Duodenal mucosa (tissue), 2 donors: ENCODE measurements around the gene CUL4A.
A peak's percentile ranks its signal among the peaks of the same experiment; 100 is the strongest.

ENCODE experiments used
- H3K27ac ChIP-seq: one replicate; pipeline ENCODE4 v1.7.0; 2013; ENCODE audit warnings: low read depth, low read length
- H3K27me3 ChIP-seq, 2 donors: one replicate each; pipeline ENCODE4 v1.7.0; 2013; ENCODE audit warnings: low read length in 2 of 2, control low read depth in 1 of 2; ENCODE audit not compliant: insufficient read depth in 2 of 2, control insufficient read depth in 1 of 2
- H3K36me3 ChIP-seq, 2 donors: one replicate each; pipeline ENCODE4 v1.7.0; 2013; ENCODE audit warnings: low read length in 2 of 2, control low read depth in 1 of 2; ENCODE audit not compliant: insufficient read depth in 2 of 2, control insufficient read depth in 1 of 2
- H3K4me1 ChIP-seq, 2 donors: one replicate each; pipeline ENCODE4 v1.7.0; 2013; ENCODE audit warnings: low read length in 2 of 2, control low read depth in 1 of 2; ENCODE audit not compliant: insufficient read depth in 2 of 2, control insufficient read depth in 1 of 2
- H3K4me3 ChIP-seq, 2 donors: one replicate each; pipeline ENCODE4 v1.7.0; 2013; ENCODE audit warnings: low read length in 2 of 2, low read depth in 1 of 2
- H3K9ac ChIP-seq, 2 donors: one replicate each; pipeline ENCODE4 v1.7.0; 2013; ENCODE audit warnings: low read length in 2 of 2, low read depth in 1 of 2
- H3K9me3 ChIP-seq, 2 donors: one replicate each; pipeline ENCODE4 v1.7.0; 2013; ENCODE audit warnings: low read length in 2 of 2, control low read depth in 1 of 2; ENCODE audit not compliant: control insufficient read depth in 1 of 2

The CUL4A gene

DNA sequence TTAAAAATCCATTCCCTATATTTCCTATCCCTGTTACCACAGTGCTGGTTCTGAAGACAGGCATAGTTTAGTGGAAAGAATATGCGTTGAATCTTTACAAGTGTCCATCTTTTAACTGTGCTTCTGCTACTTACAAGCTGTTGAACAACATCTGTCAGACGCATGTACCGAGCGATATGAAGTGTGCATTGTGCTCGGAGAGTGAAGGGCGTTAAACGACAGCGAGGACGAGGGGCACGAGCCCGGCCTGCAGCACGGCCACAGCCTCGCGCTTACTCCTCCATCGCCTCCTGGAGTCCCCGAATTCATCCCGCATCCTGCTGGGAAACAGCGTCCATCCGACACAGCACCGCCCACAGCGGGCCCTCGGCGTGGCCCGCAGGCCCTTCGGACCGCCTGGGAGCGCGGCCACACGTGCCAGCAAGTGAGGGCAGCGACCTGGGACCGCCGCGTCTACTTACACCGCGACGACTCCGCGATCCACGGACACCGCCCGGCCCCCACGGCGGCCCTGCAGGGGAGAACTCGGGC is 1.5 kb upstream of the CUL4A start:
- no peaks in the 10 kb centered on the region for H3K27me3 ChIP-seq
- H3K4me1 ChIP-seq: peaks cover 19 to 28% of the 10 kb centered on the region in 2 donors
- peak overlapping the region; percentile 89 for H3K4me3 ChIP-seq
- peak overlapping the region; percentile 98 for H3K27ac ChIP-seq
- peaks cover 3 to 24% of the 10 kb centered on the region in 2 donors for H3K36me3 ChIP-seq
- H3K9me3 ChIP-seq: no peaks in the 10 kb centered on the region
- H3K9ac ChIP-seq: peak overlapping the region; percentile 81 to 96

DNA sequence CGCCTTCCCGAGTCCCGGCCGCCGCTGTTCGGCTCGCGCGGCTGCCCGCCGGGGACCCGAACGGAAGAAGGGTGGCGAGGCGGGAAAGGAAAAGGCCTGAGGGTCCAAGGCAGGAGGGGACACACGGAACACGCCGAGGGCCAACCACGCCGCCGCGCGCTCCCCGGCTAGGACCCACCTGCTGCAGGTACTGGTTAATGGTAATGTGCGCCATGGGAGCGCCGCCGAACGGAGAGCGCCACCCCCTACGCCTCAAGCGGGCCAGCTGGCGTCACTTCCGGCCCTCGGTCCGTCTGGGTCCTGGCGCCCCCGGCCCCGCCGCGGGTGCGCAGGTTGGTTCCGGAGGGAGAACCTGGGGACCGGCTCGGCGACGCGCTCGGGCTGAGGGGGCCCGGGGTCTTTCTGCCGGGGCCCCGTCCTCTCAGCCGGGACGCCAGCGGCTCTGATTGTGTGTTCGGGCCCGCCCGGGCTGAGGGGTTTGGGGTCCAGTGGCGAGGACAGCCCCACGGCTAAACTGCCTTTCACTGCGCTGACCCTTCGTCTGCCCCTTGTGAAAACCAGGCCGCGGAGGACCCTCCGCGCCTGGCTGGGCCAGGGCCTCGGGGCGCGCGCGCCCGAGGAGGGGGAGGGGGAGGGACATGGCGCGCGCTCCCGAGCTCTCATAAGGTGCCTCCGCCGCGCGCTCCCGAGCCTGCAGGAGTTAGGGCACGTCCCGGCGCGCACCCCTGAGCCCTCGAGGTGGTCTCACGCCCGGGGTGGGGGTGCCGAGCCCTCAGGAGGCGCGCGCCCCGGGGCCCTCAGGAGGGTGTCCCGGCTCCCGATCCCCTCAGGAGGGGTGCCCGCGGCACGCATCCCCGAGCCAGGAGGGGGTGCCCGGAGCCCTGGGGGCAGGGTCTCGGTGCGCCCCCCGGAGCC is 735 bp upstream of the CUL4A start, which contains the start of gene PCID2:
PCID2 (minus strand) TSS at position 249 of the 915 bp plus-strand sequence; CDS start at position 214, 35 bp downstream.
- Histone ChIP-seq H3K27ac (peak within 1 kb of the TSS; percentile 98), H3K36me3 (peaks cover 7 to 24% of the 10 kb centered on the region in 2 donors), H3K4me3 (peak within 1 kb of the TSS; percentile 89), H3K9ac (peak within 1 kb of the TSS; percentile 81 to 96), H3K27me3 (no peaks in the 10 kb centered on the region), H3K4me1 (peaks cover 19 to 28% of the 10 kb centered on the region in 2 donors), H3K9me3 (no peaks in the 10 kb centered on the region)

DNA sequence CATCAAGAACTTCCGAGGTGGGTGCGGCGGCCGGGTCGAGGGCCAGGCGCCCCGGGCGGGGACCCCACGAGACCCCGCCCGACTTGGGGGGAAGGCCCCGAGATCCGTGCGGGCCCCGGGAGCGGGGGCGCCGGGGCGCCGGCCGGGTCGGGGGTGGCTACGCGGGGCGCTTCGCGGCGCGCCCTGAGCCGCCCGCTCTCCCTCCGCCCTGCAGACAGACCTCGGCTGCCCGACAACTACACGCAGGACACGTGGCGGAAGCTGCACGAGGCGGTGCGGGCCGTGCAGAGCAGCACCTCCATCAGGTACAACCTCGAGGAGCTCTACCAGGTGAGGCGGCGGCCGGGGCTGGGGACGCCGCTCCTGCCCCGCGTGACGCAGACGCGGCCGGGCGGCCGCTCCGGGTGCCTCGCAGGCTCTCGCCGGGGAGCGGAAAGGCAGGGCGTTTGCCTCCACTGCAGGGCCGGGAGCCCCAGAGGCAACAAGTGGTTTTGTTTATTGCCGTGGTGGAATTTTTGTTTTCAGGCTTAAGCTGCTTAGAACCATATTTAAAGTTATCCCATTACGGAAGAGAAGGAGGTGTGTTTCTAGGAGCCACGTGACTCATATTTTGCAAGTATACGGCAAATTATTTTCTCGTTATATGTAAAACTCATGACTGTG is 477 bp downstream of the CUL4A start:
- Histone ChIP-seq H3K36me3 (peaks cover 8 to 15% of the 10 kb centered on the region in 2 donors), H3K27me3 (no peaks in the 10 kb centered on the region), H3K9ac (peak overlapping the region; percentile 45 to 55), H3K4me3 (peak overlapping the region; percentile 77 to 84), H3K4me1 (peaks cover 19 to 28% of the 10 kb centered on the region in 2 donors), H3K27ac (peak overlapping the region; percentile 79), H3K9me3 (no peaks in the 10 kb centered on the region)

DNA sequence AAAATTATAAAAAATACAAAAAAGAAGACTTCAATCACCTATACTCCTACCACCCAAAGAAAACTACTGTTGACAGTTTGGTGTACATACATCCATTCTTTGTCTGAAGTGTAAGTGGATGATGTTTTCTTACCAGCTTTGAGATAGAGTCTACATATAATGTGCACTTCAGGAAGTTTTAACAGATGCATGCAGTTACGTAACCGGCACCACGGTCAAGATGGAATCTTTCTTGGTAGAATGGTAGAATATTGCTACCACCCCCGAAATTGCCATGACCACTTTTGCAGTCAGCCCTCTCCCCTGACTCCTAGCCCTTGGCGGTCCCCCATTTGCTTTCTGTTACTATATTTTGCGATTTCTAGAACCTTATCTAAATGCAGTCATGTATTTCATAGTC is 1.4 kb downstream of the CUL4A start:
- Histone ChIP-seq H3K27ac (no peak overlapping the region), H3K4me3 (peak overlapping the region in 1 of 2 donors; percentile 84), H3K9ac (peak overlapping the region in 1 of 2 donors; percentile 55), H3K9me3 (no peaks in the 10 kb centered on the region), H3K27me3 (no peaks in the 10 kb centered on the region), H3K4me1 (peaks cover 25 to 34% of the 10 kb centered on the region in 2 donors), H3K36me3 (peaks cover 8 to 12% of the 10 kb centered on the region in 2 donors)

DNA sequence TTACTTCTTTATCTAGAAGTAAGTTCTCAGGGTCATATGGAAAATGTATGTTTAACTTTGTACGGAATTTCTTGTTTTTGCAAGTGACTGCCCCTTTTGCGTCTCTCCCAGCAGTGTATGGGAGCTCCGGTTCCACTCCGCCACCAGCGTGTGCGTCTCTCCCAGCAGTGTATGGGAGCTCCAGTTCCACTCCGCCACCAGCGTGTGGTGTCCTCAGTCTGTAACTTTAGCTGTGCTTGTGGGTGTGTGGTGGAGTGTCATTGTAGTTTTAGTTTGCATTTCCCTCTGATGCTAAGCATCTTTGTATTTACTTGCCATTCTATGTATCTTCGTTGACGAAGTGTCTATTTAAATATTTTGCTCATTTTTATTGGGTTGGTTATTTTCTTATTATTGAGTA is 2.4 kb downstream of the CUL4A start:
- H3K9me3 ChIP-seq: no peaks in the 10 kb centered on the region
- no peaks in the 10 kb centered on the region for H3K27me3 ChIP-seq
- no peak overlapping the region for H3K27ac ChIP-seq
- peaks cover 8 to 9% of the 10 kb centered on the region in 2 donors for H3K36me3 ChIP-seq
- no peak overlapping the region for H3K9ac ChIP-seq
- no peak overlapping the region for H3K4me3 ChIP-seq
- H3K4me1 ChIP-seq: peaks cover 31 to 36% of the 10 kb centered on the region in 2 donors

DNA sequence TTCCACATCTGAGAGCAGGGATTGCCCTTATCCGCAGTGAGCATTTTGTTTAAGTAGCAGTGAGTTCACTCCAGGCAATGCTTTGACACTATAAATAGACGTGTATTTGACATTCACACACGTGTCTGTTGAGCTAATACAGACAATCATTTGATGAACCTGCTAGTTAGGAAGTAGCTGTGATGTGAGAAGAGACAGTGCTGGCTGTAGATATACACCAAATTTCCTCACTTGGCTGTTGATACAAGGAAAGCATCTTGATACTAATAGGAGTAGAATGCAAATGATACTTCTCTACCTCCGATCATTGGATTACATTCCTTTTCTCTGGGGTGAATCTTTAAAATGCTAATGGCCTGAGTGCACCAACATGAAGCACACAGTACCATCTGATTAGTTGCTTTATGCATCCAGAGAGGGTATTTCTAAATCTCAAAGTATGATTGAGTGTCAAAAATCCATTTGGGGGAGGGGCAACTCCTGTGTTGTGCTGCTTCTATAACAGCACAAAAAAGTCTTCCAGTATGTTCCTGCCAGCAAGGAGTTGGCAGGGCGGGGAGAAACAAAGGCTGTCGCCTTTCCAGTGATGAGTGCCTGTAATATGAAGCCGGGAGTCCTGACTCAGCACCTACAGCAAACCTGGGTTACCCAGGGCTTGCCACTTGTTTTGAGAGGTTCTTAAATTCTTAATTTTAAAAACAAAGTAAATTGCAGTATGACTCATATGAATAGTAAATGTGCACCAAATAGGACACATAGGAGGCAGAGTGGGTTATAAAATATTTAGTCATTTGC is 7.0 kb downstream of the CUL4A start:
- no peaks in the 10 kb centered on the region for H3K27me3 ChIP-seq
- H3K27ac ChIP-seq: no peak overlapping the region
- H3K9me3 ChIP-seq: no peaks in the 10 kb centered on the region
- H3K9ac ChIP-seq: no peak overlapping the region
- no peak overlapping the region for H3K4me3 ChIP-seq
- peaks cover 12 to 22% of the 10 kb centered on the region in 2 donors for H3K36me3 ChIP-seq
- peaks cover 29 to 35% of the 10 kb centered on the region in 2 donors for H3K4me1 ChIP-seq

DNA sequence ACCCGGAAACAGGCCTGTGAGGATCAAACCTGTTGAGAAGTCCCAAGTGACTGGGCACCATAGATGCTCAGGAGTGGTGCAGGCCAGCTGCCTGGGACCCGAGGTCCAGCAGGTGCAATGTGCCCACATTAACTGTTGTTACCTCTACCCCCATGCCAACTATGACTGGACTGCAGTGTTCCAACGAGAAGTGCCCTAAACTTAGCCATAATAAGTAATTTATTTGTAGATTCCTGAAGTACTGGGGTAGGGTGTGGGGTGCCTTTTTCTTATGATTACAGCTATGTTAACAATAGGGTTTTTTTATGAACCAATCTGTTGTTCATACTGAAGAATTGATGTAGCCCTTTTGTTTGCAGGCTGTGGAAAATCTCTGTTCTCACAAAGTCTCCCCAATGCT is 9.2 kb downstream of the CUL4A start:
- H3K36me3 ChIP-seq: peaks cover 10 to 37% of the 10 kb centered on the region in 2 donors
- H3K27ac ChIP-seq: no peak overlapping the region
- H3K9ac ChIP-seq: no peak overlapping the region

DNA sequence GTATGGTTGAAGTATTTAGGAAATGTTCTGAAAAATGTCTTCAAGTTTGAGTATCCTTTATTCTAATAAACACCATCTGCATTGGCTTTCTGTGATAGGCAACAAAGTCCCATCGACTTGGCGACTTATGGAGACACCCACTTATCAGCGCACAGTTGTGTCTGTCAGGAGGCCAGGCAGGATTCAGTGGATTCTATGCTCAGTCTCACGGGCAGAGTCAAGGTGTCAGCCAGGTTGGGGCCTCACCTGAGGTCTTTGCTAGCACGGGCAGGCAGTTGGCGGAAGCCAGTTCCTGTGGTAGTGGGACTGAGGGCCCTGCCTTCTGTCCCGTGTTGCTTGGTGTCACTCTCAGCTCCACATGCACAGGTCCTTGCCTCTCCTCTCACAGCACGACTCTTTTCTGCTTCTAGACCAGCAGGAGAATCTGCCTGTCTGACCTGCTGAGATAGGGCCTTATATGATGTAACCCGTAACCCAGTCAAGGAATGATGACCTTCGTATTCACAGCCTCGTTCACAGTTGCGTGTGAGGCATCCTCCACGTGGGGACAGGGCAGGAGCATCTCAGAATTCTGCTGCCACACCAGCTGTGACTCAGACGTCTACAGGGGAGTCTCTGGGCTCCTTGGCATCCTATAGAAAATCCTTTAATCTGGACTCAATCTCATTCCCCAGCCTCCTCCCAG is 10.0 kb downstream of the CUL4A start:
- Histone ChIP-seq H3K27ac (no peak overlapping the region), H3K4me1 (peaks cover 28 to 35% of the 10 kb centered on the region in 2 donors), H3K4me3 (no peak overlapping the region), H3K27me3 (no peaks in the 10 kb centered on the region), H3K36me3 (peaks cover 8 to 44% of the 10 kb centered on the region in 2 donors), H3K9ac (peak overlapping the region in 1 of 2 donors; percentile 2), H3K9me3 (no peaks in the 10 kb centered on the region)

More for the DNA sequence above, 9.2 kb downstream of the CUL4A start:
- Histone ChIP-seq H3K9me3 (no peaks in the 10 kb centered on the region), H3K4me1 (peaks cover 28 to 35% of the 10 kb centered on the region in 2 donors), H3K27me3 (no peaks in the 10 kb centered on the region), H3K4me3 (no peak overlapping the region)

DNA sequence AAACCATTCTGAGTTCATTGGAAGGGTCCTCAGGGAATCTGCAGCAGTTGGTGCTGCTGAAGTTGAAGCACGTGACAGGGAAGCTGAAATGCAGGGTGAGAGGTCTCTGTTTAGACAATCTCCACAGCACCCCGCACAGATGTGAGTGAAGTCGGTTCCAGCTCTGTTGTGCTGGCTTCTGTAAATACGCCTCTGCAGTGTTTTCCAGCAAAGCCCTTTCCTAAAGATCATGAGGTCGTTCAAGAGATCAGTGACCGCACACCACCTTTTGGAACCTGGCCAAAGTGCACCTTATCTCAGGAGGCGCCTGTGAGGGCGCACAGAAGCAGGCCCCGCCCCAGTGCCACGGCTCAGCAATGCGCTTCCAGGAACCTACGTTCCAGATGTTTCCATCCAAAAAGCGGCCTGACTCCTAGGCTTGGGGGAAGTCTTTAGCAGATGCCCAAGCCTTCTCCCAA is 10.8 kb downstream of the CUL4A start:
- peaks cover 28 to 34% of the 10 kb centered on the region in 2 donors for H3K4me1 ChIP-seq
- H3K27ac ChIP-seq: no peak overlapping the region
- no peaks in the 10 kb centered on the region for H3K27me3 ChIP-seq
- H3K9ac ChIP-seq: peak overlapping the region in 1 of 2 donors; percentile 2
- H3K4me3 ChIP-seq: peak overlapping the region in 1 of 2 donors; percentile 5
- H3K36me3 ChIP-seq: peaks cover 10 to 51% of the 10 kb centered on the region in 2 donors
- H3K9me3 ChIP-seq: no peaks in the 10 kb centered on the region
